ENCODE measurements around the gene C19orf47. TPM values are rescaled to one million over a fixed set of nuclear protein-coding genes. Genes with fewer than 3 reads are reported as not detected.

The C19orf47 gene
- total RNA-seq, 2 donors from 2014 or later: 20.8 to 27.3 TPM

- Histone ChIP-seq H3K36me3 (no peaks in the 10 kb centered on the region), H3K27ac (no peak overlapping the region), H3K9me3 (no peaks in the 10 kb centered on the region), H3K4me1 (replicated peaks) (no peaks in the 10 kb centered on the region), H3K27me3 (replicated peaks; ENCODE audit: insufficient read depth) (no peaks in the 10 kb centered on the region), H3K4me3 (no peak overlapping the region)
- TF ChIP-seq POLR2AphosphoS5 (IDR thresholded peaks at IDR 0.05) (peak; percentile 59), POLR2A (IDR thresholded peaks at IDR 0.05) (no peak), CTCF (IDR thresholded peaks at IDR 0.05) (peak; percentile 45 to 78 (median 74))
- intact Hi-C loops (cut with DNase I): loop anchor here (5.0 kb wide), 1 partner anchor 292 kb away; no protein-coding TSS in a partner anchor
- WGBS: 2% methylated on average over 5 of the region's 5 CpGs
- DNase-seq (ENCODE audit: low spot score): peak; percentile 76
These were observed 42.8 kb downstream of the C19orf47 start for GRCh38 chr19:40305403-40305802.

GRCh38 chr19:40304306-40304705 lies 43.9 kb downstream of the C19orf47 start:
- DNase-seq (ENCODE audit: low spot score): no peak
- H3K9me3 ChIP-seq: no peaks in the 10 kb centered on the region
- peak overlapping the region in 1 of 2 donors; percentile 15 for H3K27ac ChIP-seq
- H3K4me3 ChIP-seq: no peak overlapping the region
- intact Hi-C loops (cut with DNase I): no loop called here
- TF ChIP-seq CTCF (IDR thresholded peaks at IDR 0.05) (no peak), POLR2A (IDR thresholded peaks at IDR 0.05) (no peak), POLR2AphosphoS5 (IDR thresholded peaks at IDR 0.05) (no peak)
- 52% methylated on average over 4 of the region's 4 CpGs for WGBS
- H3K27me3 ChIP-seq (replicated peaks; ENCODE audit: insufficient read depth): no peaks in the 10 kb centered on the region
- no peaks in the 10 kb centered on the region for H3K36me3 ChIP-seq
- H3K4me1 ChIP-seq (replicated peaks): no peaks in the 10 kb centered on the region

- H3K27me3 ChIP-seq (replicated peaks; ENCODE audit: insufficient read depth): no peaks in the 10 kb centered on the region
- H3K9me3 ChIP-seq: no peaks in the 10 kb centered on the region
- WGBS: 53% methylated on average over 2 of the region's 2 CpGs
- peak overlapping the region in 1 of 2 donors; percentile 15 for H3K27ac ChIP-seq
- no peak for DNase-seq (ENCODE audit: low spot score)
- no peak overlapping the region for H3K4me3 ChIP-seq
- no peaks in the 10 kb centered on the region for H3K36me3 ChIP-seq
- intact Hi-C loops (cut with DNase I): no loop called here
- TF ChIP-seq CTCF (IDR thresholded peaks at IDR 0.05) (no peak), POLR2A (IDR thresholded peaks at IDR 0.05) (no peak), POLR2AphosphoS5 (IDR thresholded peaks at IDR 0.05) (no peak)
- no peaks in the 10 kb centered on the region for H3K4me1 ChIP-seq (replicated peaks)
These were observed 44.4 kb downstream of the C19orf47 start for GRCh38 chr19:40303765-40304164.

GRCh38 chr19:40302224-40303011 lies 45.8 kb downstream of the C19orf47 start:
- peak overlapping the region; percentile 46 to 47 for H3K27ac ChIP-seq
- no peaks in the 10 kb centered on the region for H3K36me3 ChIP-seq
- no peak overlapping the region for H3K4me3 ChIP-seq
- no peaks in the 10 kb centered on the region for H3K9me3 ChIP-seq
- intact Hi-C loops (cut with DNase I): no loop called here
- TF ChIP-seq POLR2AphosphoS5 (IDR thresholded peaks at IDR 0.05): no peak
- no peak for TF ChIP-seq CTCF (IDR thresholded peaks at IDR 0.05)
- TF ChIP-seq POLR2A (IDR thresholded peaks at IDR 0.05): no peak
- DNase-seq (ENCODE audit: low spot score): peak; percentile 36
- no peaks in the 10 kb centered on the region for H3K4me1 ChIP-seq (replicated peaks)
- no peaks in the 10 kb centered on the region for H3K27me3 ChIP-seq (replicated peaks; ENCODE audit: insufficient read depth)
- WGBS: 47% methylated on average over 6 of the region's 6 CpGs

GRCh38 chr19:40300668-40301067 lies 47.5 kb downstream of the C19orf47 start:
- intact Hi-C loops (cut with DNase I): no loop called here
- Histone ChIP-seq H3K4me1 (replicated peaks) (no peaks in the 10 kb centered on the region), H3K36me3 (no peaks in the 10 kb centered on the region), H3K4me3 (no peak overlapping the region), H3K27ac (no peak overlapping the region), H3K9me3 (no peaks in the 10 kb centered on the region), H3K27me3 (replicated peaks; ENCODE audit: insufficient read depth) (no peaks in the 10 kb centered on the region)
- DNase-seq (ENCODE audit: low spot score): no peak
- no peak for TF ChIP-seq POLR2A (IDR thresholded peaks at IDR 0.05)
- 94% methylated on average over 4 of the region's 4 CpGs for WGBS
